K562 (cell line): Measurements from ENCODE around the gene XPA. TPM values are rescaled to one million over a fixed set of nuclear protein-coding genes. Genes with fewer than 3 reads are reported as not detected.

Source experiments
- CHD1 ChIP-seq: fragments of 200-600 bp; sonication (generic); IDR thresholded peaks from one replicate; pipeline ENCODE4 v1.6.1; 2012; ENCODE audit warnings: mild to moderate bottlenecking, moderate library complexity, low read length, inconsistent platforms
- ETV1 ChIP-seq: fragments of 450-650 bp; conservative IDR thresholded peaks from 2 replicates; pipeline ENCODE4 v1.6.1; 2016; ENCODE audit warnings: missing genetic modification characterization, control low read depth, low read depth, missing compliant biosample characterization
- EZH2 ChIP-seq: IDR thresholded peaks from 2 replicates; pipeline ENCODE4 v1.6.1; 2012; ENCODE audit warnings: low read depth, mild to moderate bottlenecking, inconsistent platforms, low read length, borderline replicate concordance
- HNRNPK ChIP-seq: fragments of 200-400 bp; formaldehyde crosslinking; IDR thresholded peaks from one replicate; pipeline ENCODE4 v1.6.1; 2018; ENCODE audit warnings: mild to moderate bottlenecking, low read depth, low read length; ENCODE audit not compliant: poor library complexity, severe bottlenecking
- MTA1 ChIP-seq: fragments of 450-650 bp; IDR thresholded peaks from 2 replicates; pipeline ENCODE4 v1.6.1; 2017; ENCODE audit warnings: borderline replicate concordance
- NCOA6 ChIP-seq: fragments of 450-650 bp; IDR thresholded peaks from 2 replicates; pipeline ENCODE4 v1.6.1; 2017; ENCODE audit warnings: mild to moderate bottlenecking
- PCBP2 ChIP-seq: fragments of 200-400 bp; formaldehyde crosslinking; IDR thresholded peaks from 2 replicates; pipeline ENCODE4 v1.6.1; 2018; ENCODE audit warnings: low read length, low read depth, mild to moderate bottlenecking, moderate library complexity; ENCODE audit not compliant: poor library complexity, severe bottlenecking
- PYGO2 ChIP-seq: fragments of 450-650 bp; IDR thresholded peaks from 2 replicates; pipeline ENCODE4 v1.6.1; 2016; ENCODE audit warnings: mild to moderate bottlenecking, missing genetic modification characterization, moderate library complexity, missing compliant biosample characterization
- SIN3B ChIP-seq: fragments of 450-650 bp; IDR thresholded peaks from 2 replicates; pipeline ENCODE4 v1.6.1; 2017; ENCODE audit warnings: low read depth, mild to moderate bottlenecking, moderate library complexity
- SMAD2 ChIP-seq: fragments of 150-350 bp; IDR thresholded peaks from 2 replicates; pipeline ENCODE4 v1.6.1; 2014; ENCODE audit warnings: low read depth, mild to moderate bottlenecking, low read length
- THRAP3 ChIP-seq: fragments of 450-650 bp; IDR thresholded peaks from 2 replicates; pipeline ENCODE4 v1.6.1; 2016; ENCODE audit warnings: mild to moderate bottlenecking, inconsistent platforms, borderline replicate concordance
- ZNF146 ChIP-seq: IDR thresholded peaks from one replicate; pipeline ENCODE4 v1.6.1; 2018; ENCODE audit warnings: missing compliant biosample characterization; ENCODE audit not compliant: unreplicated experiment
- ZNF445 ChIP-seq: fragments of 250-450 bp; sonication (Bioruptor Pico); IDR thresholded peaks from 2 replicates; pipeline ENCODE4 v1.4.0; 2020; ENCODE audit warnings: low read depth, mild to moderate bottlenecking, moderate library complexity
- ZNF695 ChIP-seq: fragments of 450-650 bp; formaldehyde crosslinking; IDR thresholded peaks from 2 replicates; pipeline ENCODE4 v1.4.0; 2020; ENCODE audit warnings: mild to moderate bottlenecking, moderate library complexity
- ZNF77 ChIP-seq: fragments of 250-450 bp; sonication (Bioruptor Pico); IDR thresholded peaks from 2 replicates; pipeline ENCODE4 v1.5.0; 2020
- ZSCAN29 ChIP-seq: fragments of 450-650 bp; IDR thresholded peaks from 2 replicates; pipeline ENCODE4 v1.6.1; 2017
- polyA plus RNA-seq, 8 experiments: library from polyadenylated mRNA; depleted of rRNA in 4 of 8; stranded (reverse) in 5 of 8; unstranded in 3 of 8; fragments of >200 nt; fragmentation: Nextera tagmentation in 2 of 8; fragmentation: Illumina TruSeq in 1 of 8; extraction: Ambion mirVana in 2 of 8; extraction: Trizol in 1 of 8; gene quantifications; 2 replicates each; pipeline versions ENCODE4 v1.2.1 to v1.2.3, GENCODE V29; 2011 to 2014; ENCODE audit warnings: inconsistent platforms in 1 of 8, missing spikeins in 1 of 8
- total RNA-seq, 7 experiments: library from RNA; depleted of rRNA in 6 of 7; stranded (reverse); fragments of >200 nt in 6 of 7; fragmentation: Illumina TruSeq in 2 of 7; extraction: Trizol in 2 of 7; gene quantifications; 2 replicates each; pipeline versions ENCODE4 v1.2.1 to v1.2.3, GENCODE V29; 2011 to 2021; ENCODE audit warnings: low replicate concordance in 1 of 7
- TF ChIP-seq, protein P1 (sequence below): sonication (generic); formaldehyde crosslinking; IDR thresholded peaks from 2 replicates; pipeline ENCODE4 v1.8.1; 2023; ENCODE audit warnings: missing genetic modification reagents, mild to moderate bottlenecking, borderline replicate concordance

XPA gene
- total and polyA plus RNA-seq, 9 of the 15 experiments (the other 6 are each of a cell fraction or from before 2014, with no cell fraction given), result 5.1 to 18.2 (median 14.1) TPM

DNA sequence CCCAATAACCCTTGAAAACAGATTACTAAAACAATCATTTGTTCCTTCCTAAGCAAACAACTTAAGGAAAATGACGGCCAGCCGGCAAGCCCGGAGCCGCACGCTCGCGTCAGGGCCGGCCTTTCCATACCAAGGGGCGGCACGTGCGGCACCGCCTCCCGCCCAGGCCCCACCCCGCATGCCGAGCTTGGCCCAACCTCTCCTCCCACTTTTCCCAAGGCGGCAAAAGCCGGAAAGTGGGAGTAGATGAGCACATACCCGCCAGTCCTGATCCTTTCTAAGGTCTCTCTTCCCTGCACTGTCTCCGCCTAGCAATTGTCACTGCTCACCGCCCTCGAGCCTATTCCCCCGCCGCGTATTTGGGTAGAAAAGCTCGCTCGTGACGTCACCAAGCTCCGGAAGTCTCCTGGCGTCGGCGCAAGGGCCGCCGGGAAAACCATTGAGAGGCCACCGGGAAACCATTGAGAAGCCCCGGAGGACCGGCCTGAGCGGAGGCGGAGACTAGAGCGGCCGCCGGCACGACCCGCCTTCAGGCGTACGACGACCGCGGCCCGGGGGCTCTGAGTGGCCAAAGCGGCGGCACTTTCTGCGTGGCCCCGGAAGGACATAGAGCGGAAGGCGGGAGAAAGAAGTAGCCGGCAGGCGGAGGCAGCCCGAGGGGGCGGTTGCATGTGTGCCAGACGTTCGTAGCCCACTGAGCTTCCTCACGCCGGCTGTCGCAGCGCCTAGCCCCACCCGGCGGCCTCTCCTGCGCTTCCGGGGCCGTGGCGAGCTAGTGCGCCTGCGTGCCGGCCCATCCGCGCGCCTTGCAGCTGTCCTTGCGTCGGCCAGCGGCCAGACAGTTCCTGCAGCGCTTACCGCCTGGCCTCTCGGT is 63.9 kb downstream of the XPA start, which contains the start of the genes NCBP1 and TSTD2 (continued):
- TF ChIP-seq ETV1 (peak; percentile 88), THRAP3 (no peak), ZSCAN29 (no peak), ZNF695 (CRISPR knock-in tag) (no peak), ZNF445 (no peak), PYGO2 (tag) (no peak), NCOA6 (no peak), MTA1 (no peak), SIN3B (peak; percentile 29; the same call in 1 of the 2 replicates), ZNF146 (CRISPR knock-in tag) (no peak), CHD1 (no peak), HNRNPK (peak; percentile 31), EZH2 (no peak), ZNF77 (no peak), PCBP2 (no peak), SMAD2 (no peak)
- TF ChIP-seq, protein P1, sequence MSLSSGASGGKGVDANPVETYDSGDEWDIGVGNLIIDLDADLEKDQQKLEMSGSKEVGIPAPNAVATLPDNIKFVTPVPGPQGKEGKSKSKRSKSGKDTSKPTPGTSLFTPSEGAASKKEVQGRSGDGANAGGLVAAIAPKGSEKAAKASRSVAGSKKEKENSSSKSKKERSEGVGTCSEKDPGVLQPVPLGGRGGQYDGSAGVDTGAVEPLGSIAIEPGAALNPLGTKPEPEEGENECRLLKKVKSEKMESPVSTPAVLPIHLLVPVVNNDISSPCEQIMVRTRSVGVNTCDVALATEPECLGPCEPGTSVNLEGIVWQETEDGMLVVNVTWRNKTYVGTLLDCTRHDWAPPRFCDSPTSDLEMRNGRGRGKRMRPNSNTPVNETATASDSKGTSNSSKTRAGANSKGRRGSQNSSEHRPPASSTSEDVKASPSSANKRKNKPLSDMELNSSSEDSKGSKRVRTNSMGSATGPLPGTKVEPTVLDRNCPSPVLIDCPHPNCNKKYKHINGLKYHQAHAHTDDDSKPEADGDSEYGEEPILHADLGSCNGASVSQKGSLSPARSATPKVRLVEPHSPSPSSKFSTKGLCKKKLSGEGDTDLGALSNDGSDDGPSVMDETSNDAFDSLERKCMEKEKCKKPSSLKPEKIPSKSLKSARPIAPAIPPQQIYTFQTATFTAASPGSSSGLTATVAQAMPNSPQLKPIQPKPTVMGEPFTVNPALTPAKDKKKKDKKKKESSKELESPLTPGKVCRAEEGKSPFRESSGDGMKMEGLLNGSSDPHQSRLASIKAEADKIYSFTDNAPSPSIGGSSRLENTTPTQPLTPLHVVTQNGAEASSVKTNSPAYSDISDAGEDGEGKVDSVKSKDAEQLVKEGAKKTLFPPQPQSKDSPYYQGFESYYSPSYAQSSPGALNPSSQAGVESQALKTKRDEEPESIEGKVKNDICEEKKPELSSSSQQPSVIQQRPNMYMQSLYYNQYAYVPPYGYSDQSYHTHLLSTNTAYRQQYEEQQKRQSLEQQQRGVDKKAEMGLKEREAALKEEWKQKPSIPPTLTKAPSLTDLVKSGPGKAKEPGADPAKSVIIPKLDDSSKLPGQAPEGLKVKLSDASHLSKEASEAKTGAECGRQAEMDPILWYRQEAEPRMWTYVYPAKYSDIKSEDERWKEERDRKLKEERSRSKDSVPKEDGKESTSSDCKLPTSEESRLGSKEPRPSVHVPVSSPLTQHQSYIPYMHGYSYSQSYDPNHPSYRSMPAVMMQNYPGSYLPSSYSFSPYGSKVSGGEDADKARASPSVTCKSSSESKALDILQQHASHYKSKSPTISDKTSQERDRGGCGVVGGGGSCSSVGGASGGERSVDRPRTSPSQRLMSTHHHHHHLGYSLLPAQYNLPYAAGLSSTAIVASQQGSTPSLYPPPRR (CRISPR knock-in tag), result no peak
